IPS-11a (cell line): ENCODE measurements around the gene ACTG1.

ENCODE experiments used
- H3K4me3 ChIP-seq: one replicate; pipeline ENCODE4 v1.5.1; 2013; ENCODE audit warnings: low read depth, low read length, control low read depth

The ACTG1 gene

DNA sequence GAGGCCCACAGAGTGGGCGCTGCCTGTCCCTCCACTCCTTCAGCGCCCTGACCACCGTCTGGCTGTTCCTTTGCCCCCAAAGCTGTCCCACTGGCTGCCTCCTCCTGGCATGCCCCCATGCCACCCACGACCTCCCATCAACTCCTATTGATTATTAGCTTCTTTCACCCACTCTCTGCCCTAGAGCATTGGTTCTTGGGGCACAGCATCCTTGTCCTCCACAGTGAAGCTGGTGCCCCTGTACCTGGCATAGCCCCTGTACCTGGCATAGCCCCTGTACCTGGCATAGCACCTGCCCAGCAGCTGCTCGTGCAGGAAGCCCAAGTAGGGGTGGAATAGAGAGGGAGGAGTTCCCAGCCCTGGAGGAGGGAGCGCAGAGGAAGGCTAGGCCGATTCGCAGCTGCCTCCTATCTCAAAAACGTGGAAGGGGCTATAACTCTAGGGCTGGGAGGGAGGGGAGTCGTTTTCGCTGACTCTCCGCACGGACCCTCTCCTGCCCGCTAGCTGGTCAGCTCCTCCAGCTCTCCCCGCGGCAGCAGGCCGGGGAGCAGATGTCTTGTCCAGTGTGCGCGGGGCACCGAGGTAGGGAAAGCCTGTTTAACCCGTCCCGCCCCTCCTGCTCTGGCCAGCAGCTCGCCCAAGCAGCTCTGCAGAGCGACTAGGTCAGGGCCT, 5.7 kb upstream of the ACTG1 start:
- H3K4me3 ChIP-seq: peak overlapping the region; percentile 28

DNA sequence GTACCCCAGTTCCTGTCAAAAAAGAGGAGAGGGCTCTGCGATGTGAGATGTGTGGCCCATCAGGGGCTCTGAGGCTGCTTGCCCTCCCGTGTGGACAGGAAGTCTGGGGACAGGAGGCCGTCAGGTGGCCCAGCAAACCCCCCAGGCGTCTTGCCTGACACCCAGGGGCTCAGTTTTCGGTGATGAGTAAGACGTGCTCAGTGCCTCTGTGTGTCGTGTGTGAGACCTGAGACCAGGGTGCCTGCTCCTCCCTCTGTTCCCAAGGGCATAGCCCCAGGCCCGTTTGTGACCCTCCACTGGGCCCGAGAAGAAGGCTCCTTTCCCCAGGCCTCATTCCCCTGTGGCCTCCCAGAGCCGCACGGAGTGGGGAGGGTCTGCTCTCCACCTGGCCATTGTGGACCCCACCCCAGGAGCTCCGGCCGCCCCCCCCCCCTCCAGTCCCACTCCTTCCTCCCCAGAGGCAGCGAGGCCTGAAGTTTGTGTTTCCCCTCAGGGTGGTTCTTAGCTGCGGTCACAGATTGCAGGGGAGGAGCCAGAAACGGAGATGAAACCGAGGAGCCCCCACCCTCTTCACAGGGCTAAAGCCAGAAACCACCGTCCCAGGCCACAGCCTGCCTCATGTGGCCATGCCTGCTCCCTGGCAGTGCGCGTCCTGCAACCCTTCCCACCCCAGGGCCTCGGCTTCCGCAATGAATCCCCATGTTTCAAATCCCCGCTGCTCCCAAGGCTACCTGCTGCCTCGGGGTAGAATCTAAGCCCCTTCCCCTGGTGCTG, 4.9 kb upstream of the ACTG1 start:
- peak overlapping the region; percentile 8 for H3K4me3 ChIP-seq

DNA sequence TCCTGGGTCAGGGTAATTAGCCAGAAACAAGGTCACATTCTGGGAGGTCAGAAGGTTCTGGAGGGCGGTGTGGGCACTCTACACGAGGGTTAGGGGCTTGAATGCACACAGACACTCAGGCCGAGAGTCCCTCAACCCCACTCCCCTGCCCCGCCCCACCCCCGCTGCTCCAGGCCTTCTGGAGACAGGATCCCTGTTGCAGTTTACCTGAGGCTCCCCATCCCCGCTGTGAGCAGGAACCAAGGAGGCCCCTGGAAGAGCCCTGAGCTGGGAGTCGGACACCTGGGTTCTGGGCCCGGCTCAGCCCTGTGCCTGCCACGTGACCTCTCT, 4.4 kb upstream of the ACTG1 start:
- peak overlapping the region; percentile 8 for H3K4me3 ChIP-seq

DNA sequence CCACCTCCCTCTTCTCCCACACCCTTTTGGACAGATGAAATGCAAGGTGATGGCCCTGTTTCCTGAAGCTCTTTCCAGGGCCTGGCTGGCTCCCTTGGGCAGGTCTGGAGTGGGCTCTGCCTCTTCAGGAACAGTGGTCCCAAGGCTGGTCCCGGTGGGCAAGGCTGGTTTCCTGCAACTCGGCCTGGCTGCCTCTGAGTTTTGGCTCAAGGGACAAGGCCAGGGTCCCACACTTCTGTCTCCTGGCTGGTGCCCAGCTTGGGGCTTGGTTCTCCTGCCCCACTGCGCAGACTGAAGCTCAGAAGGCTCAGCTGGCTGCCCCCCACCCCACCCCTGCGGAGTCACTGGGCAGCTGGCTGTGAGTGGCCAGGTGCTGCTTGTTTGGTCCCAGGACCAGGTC, 3.8 kb upstream of the ACTG1 start:
- H3K4me3 ChIP-seq: no peak overlapping the region

DNA sequence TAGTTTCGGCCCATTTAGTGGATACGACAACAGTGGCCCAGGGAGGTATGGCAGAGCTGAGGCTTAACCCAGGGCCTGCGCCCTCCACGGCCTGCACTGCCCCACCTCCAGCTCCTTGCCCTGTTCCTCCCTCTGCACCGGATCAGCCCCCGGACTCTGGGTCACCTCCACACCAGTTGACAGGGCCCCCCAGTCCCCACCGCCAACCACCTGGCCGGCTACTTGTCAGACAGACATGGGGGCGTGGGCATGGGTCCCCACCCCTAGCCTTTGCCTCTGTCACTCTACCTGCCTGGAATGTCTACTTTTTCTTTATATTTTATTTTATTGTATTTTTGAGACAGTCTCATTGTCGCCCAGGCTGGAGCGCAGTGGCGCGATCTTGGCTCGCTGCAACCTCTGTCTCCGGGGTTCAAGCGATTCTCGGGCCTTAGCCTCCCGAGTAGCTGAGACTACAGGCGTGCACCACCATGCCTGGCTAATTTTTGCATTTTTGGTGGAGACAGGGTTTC, 3.0 kb upstream of the ACTG1 start:
- H3K4me3 ChIP-seq: peak overlapping the region; percentile 69

DNA sequence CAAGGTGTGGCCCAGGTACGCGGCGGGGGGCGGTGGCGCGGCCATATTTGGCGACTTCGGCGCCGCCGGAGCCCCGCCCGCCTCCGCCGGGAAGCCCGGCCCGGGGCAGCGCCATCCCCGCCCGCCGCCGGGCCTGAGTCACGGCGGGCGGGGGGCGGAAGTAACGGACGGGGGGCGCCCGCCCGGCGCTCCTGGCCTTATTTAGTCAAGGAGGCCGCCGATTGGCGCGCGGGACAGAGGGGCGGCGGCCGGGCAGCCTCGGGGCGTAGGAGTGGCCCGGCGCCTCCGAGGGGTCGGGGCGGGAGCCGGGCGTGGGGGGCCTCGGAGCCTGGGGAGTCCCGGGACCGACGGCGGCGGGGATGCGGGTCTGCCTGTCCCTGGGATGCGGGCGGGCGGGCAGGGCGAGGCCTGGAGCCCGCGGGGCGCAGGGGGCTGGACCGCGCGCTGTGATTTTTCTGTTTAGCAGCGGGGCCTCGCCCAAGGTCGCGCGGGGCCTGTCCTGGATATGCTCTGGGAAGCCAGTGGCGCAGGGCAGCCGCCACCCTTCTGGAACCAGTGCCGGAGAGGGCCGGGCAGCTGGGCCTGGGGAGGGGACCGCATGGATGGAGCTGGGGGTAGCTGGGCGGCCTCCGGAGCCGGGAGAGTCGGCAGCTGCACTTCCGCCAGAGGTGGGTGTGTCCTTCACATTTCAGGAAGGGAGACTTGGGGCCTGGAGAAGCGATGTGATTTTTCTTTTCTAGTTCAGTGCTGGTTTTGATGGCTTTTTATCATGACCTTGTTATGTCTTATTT, 2.3 kb upstream of the ACTG1 start:
- peak overlapping the region; percentile 69 for H3K4me3 ChIP-seq

DNA sequence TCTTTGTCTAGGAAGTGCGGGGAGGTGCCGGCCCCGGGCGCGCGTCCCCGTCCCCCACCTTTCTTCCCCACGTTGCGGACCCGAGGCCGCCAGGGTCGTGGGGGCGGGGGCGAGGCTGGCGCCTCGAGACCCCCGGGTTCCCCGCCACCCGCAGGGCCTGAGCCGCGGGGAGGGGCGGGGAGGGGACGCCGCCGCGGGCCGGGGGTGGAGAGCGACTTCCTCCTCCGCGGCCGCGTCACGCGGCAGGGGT, 1.8 kb upstream of the ACTG1 start:
- H3K4me3 ChIP-seq: peak overlapping the region; percentile 56

DNA sequence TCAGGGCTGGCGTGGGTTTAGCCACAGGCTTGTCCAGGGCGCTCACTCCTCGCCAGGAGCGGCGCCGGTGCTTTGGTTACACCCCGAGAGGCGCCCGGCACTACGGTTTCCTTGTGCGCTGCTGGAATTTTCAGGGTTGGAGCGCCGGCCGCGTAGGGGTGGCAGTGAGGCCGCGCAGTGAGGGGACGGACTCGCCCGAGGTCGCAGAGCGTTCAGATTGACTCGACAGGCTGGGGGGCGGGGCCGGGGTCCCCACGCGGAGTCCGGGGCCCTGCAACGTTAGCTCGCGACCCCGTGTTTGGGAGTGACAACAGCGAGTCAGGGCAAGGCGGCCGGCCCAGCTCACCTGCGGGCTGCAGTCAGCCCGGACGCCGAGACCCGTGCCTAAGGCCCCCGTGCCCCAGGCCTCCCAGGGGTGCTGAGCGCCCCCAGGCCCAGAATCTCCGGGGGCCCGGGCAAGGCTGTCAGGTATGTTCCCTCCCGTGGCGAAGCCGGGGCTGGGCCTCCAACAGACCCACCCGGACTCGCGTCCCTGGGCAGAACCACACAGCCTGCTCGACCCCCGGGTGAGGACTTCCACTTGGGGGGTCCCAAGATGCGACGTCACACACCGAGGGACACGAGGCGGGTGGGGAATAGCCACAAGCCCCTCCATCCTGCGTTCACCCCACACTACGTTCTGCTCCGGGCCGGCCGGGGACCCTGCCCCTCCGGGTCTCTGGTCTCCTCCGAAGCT, 1.3 kb upstream of the ACTG1 start:
- H3K4me3 ChIP-seq: peak overlapping the region; percentile 56

DNA sequence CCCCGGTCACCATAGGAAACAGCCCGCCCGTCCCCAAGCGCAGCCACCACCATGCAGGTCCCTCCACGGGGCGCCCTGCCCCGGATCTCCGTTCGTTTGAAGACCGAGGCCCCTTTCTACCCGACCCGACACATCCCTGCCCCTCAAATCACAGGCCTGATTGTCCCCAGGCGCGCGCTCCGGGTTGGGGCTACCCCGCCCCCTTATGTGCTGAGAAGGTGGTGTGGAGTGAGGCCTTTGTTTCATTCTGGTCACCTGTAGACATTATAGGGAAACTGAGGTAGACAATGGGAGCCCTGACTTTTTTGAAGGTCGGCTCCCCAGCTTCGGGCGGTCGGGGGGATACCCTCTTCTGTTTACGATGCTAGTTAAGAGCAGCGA, 763 bp upstream of the ACTG1 start:
- peak overlapping the region; percentile 56 for H3K4me3 ChIP-seq

DNA sequence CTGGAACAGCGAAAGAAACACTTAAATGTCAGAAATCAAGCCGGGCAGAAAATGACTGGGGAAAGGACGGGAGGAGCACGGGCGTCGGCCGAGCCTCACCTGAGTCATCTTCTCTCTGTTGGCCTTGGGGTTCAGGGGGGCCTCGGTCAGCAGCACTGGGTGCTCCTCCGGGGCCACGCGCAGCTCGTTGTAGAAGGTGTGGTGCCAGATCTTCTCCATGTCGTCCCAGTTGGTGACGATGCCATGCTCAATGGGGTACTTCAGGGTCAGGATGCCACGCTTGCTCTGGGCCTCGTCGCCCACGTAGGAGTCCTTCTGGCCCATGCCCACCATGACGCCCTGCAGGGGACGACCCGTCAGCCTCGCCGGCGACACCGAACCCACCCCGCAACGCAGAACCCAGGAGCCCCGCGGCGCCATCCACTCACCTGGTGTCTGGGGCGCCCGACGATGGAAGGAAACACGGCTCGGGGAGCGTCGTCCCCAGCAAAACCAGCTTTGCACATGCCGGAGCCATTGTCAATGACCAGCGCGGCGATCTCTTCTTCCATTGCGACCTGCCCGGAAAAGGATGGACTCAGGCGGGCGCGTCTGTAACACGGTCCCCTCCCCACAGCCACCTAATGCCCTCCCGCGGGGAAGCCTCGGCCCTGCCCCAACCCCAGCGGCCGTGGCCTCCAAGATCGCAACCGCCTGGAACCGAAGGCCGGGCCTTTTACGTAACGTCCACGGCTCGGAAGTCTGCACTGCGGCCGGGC, 616 bp downstream of the ACTG1 start:
- H3K4me3 ChIP-seq: peak overlapping the region; percentile 94

DNA sequence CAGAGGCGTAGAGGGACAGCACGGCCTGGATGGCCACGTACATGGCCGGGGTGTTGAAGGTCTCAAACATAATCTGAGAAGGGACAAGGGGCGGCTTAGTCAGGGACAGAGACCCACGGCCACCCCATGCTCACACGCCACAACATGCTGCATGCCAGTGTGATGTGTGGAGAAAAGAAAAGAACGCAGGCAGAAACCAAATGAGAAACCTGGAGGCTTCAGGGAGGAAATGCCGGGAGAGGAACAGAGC, 1.1 kb downstream of the ACTG1 start:
- H3K4me3 ChIP-seq: peak overlapping the region; percentile 94

DNA sequence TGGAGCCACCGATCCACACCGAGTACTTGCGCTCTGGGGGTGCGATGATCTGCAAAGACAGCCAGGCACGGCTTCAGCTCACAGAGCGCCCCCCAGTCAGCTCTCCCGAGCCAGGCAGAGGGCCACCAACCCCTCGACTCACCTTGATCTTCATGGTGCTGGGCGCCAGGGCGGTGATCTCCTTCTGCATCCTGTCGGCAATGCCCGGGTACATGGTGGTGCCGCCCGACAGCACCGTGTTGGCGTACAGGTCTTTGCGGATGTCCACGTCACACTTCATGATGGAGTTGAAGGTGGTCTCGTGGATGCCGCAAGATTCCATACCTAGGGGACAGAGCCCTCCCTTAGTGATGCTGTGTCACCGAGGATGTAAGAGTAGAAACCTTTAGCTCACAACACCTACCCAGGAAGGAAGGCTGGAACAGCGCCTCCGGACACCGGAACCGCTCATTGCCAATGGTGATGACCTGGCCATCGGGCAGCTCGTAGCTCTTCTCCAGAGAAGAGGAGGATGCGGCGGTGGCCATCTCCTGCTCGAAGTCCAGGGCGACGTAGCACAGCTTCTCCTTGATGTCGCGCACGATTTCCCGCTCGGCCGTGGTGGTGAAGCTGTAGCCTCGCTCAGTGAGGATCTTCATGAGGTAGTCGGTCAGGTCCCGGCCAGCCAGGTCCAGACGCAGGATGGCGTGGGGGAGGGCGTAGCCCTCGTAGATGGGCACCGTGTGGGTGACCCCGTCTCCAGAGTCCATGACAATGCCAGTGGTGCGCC, 1.6 kb downstream of the ACTG1 start:
- peak overlapping the region; percentile 94 for H3K4me3 ChIP-seq

DNA sequence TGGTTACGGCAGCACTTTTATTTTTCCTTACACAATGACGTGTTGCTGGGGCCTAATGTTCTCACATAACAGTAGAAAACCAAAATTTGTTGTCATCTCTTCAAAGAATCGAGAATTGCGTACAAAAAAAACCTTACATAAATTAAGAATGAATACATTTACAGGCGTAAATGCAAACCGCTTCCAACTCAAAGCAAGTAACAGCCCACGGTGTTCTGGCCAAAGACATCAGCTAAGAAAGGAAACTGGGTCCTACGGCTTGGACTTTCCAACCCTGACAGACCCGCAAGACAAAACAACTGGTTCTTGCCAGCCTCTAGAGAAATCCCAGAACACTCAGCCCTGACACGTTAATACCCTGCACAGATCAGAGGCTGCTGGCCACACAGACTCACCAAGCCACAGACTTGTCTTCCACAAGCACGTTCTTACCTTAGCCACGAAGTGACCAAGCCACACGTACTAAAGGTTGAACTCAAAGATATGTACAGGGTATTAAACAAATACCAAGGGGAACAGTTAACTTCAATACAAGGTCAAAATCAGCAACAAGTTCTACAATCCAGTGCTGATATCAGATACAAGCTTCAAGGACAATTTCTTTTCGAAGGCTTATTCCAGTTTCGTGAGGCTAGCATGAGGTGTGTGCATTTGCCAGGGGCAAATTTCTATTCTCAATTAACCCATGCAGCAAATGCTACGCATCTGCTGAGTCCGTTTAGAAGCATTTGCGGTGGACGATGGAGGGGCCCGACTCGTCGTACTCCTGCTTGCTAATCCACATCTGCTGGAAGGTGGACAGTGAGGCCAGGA, 2.4 kb downstream of the ACTG1 start:
- H3K4me3 ChIP-seq: peak overlapping the region; percentile 94

DNA sequence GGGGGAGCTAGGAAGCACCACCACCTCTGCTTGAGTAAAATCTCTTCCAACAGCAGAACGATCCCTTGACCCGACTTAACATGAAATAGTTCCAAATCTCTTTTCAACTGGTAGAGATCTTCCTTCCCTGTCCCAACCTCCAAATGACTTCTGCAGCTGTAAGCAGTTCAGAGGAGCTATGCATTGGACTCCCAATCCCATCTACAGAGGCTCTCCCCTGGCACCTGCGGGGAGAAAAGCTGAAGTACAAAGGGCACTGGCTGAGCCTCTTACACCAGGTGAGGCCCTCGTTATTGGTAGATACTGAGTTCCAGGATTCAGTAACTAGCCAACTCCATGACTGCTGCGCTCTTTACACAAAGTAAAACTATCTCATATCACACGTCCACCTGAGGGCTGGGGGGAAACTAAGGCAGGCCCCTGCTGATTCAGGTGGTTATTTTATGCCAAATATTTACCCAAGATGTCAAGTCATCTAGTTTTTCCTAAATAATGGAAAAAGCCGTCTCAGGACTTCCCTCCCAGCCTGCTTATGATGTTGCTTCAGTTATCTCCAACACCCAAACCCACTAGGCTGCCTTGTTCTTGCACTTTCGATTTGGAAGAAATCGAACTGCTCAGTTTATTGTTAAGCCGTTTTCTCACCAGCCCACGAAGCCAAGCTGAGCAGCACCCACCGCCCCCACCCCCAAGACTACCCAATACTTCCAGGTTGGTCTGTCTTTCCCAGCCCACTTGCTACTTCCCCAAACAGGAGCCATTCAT, 3.2 kb downstream of the ACTG1 start:
- peak overlapping the region; percentile 94 for H3K4me3 ChIP-seq

DNA sequence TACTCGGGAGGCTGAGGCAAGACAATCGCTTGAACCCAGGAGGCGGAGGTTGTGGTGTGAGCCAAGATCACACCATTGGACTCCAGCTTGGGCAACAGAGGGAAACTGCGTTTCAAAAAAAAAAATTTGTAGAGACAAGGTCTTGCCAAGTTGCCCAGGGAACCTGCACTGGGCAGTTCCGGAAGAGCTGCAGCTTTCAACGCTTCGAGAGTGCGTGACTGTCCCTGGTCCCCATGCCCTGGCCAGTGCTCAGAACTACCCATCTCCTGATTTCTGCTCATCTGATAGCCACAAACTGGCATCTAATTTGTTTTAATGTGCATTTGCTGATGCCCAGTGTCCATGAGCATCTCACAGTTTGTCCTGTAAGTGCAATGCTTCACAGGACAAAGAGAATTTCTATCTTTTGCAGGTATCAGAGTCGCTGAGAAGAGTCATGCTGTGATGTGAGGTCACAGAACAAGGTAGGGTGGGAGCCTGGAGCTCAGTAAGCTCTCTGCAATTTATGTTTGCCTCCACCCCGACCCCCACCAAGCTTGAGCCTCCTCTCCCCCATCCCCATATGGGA, 3.9 kb downstream of the ACTG1 start:
- no peak overlapping the region for H3K4me3 ChIP-seq

DNA sequence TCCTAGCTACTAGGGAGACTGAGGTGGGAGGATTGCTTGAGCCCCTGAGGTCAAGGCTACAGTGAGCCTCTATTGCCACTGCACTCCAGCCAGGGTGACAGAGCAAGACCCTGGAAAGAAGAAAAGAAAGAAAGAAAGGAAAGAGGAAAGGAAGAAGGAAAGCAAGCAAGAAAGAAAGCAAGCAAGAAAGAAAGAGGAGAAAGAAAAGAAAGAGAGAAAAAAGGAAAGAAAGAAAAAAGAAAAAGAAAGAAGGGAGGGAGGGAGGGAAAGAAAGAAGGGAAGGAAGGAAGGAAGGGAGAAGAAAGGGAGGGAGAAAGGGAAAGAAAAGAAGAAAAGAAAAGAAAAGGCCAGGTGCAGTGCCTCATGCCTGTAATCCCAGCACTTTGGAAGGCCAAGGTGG, 9.0 kb downstream of the ACTG1 start:
- H3K4me3 ChIP-seq: no peak overlapping the region

DNA sequence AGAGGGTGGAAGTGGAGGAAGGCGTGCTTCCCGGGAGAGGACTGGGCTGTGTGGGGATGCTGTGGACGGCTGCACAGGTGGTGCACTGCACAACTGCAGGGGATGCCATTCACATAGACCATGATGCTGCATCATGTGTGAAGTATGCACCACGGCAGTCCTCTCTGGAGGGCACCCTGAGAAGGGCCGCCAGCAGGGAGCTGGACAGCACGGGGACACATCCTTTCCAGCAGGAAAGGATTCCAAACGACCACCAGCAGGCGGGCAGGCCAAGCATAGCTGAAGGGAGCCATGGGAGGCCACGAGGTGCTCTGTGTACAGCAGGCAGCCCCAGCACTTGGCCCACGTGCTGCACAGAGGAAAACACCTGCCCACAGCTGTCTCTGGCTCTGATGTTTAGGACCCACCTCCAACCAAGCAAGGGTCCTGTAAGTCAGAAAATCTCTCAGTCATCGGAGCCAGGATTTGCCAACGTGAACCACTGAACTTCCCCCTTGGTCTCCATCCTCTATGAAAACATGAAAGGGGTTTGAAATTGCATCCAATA, 10.1 kb downstream of the ACTG1 start:
- no peak overlapping the region for H3K4me3 ChIP-seq

DNA sequence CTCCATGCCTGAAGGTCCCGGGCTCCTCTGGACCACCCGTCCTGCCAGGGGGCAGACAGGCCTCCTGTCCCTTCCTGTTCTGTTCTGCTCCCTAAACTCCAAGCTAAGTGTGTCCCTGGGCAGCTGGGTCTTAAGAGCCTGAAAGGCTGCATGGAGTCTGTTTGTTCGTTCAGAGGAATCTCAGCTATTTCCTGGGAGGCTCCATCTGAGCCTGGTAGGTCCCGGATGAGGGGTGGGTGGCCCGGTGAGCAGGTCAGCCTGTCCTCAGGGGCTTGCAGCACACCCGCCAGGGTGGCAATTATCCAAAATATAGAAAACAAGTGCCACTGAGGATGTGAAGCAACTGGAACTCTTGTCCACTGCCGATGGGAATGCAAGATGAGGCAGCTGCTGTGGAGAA, 12.6 kb downstream of the ACTG1 start:
- no peak overlapping the region for H3K4me3 ChIP-seq
